K562 (cell line): ENCODE measurements around the gene PNP. TPM values are rescaled to one million over a fixed set of nuclear protein-coding genes. Genes with fewer than 3 reads are reported as not detected.

ENCODE experiments used
- ATF3 ChIP-seq, 2 experiments: fragments of 450-650 bp in 1 of 2; sonication (generic) in 1 of 2; formaldehyde crosslinking in 1 of 2; IDR thresholded peaks in 1 of 2; conservative IDR thresholded peaks in 1 of 2; 2 replicates each; pipeline versions ENCODE4 v1.6.1 to v1.8.1; 2016 to 2023; ENCODE audit warnings: mild to moderate bottlenecking in 2 of 2, moderate library complexity in 2 of 2, inconsistent platforms in 1 of 2, missing genetic modification reagents in 1 of 2
- CEBPB ChIP-seq: fragments of 450-650 bp; IDR thresholded peaks from 2 replicates; pipeline ENCODE4 v1.6.1; 2016; ENCODE audit warnings: missing genetic modification characterization, missing compliant biosample characterization
- GATAD2B ChIP-seq: fragments of 450-650 bp; IDR thresholded peaks from 2 replicates; pipeline ENCODE4 v1.6.1; 2017; ENCODE audit warnings: mild to moderate bottlenecking, borderline replicate concordance
- HMGN3 ChIP-seq: IDR thresholded peaks from 2 replicates; pipeline ENCODE4 v1.6.1; 2011; ENCODE audit warnings: borderline replicate concordance, low read depth, mild to moderate bottlenecking, mixed read lengths, low read length; ENCODE audit not compliant: insufficient read length; ENCODE audit errors: extremely low read depth
- ID3 ChIP-seq, 2 experiments: fragments of 250-450 bp in 1 of 2; fragments of 450-650 bp in 1 of 2; sonication (Bioruptor Pico) in 1 of 2; IDR thresholded peaks; 2 replicates each; pipeline versions ENCODE4 v1.6.1 to v1.8.0; 2016 to 2021; ENCODE audit warnings: mild to moderate bottlenecking in 2 of 2, moderate library complexity in 2 of 2, missing compliant biosample characterization in 1 of 2, missing genetic modification characterization in 1 of 2
- MTF1 ChIP-seq: fragments of 250-450 bp; sonication (Bioruptor Pico); IDR thresholded peaks from 2 replicates; pipeline ENCODE4 v1.9.0; 2021; ENCODE audit warnings: moderate library complexity, mild to moderate bottlenecking, inconsistent platforms, borderline replicate concordance
- NKRF ChIP-seq: fragments of 450-650 bp; IDR thresholded peaks from 2 replicates; pipeline ENCODE4 v1.6.1; 2016; ENCODE audit warnings: borderline replicate concordance
- RBM25 ChIP-seq: fragments of 200-400 bp; formaldehyde crosslinking; IDR thresholded peaks from 2 replicates; pipeline ENCODE4 v1.6.1; 2018; ENCODE audit warnings: low read length, low read depth, moderate library complexity; ENCODE audit not compliant: severe bottlenecking
- SRF ChIP-seq, 2 experiments: fragments of 250-450, 450-650 bp in 1 of 2; sonication (Bioruptor Pico) in 1 of 2; sonication (generic) in 1 of 2; formaldehyde crosslinking; IDR thresholded peaks; 2 replicates each; pipeline versions ENCODE4 v1.5.0 to v1.5.1; 2020 to 2022; ENCODE audit warnings: mild to moderate bottlenecking in 1 of 2, missing genetic modification reagents in 1 of 2
- ZKSCAN3 ChIP-seq: fragments of 250-450 bp; sonication (Bioruptor Pico); IDR thresholded peaks from 2 replicates; pipeline ENCODE4 v1.4.0; 2020
- ZKSCAN8 ChIP-seq: fragments of 200-800 bp; sonication (Bioruptor generic); IDR thresholded peaks from 2 replicates; pipeline ENCODE4 v1.6.1; 2016; ENCODE audit warnings: missing genetic modification characterization, missing compliant biosample characterization
- ZNF407 ChIP-seq: fragments of 450-650 bp; IDR thresholded peaks from 2 replicates; pipeline ENCODE4 v1.6.1; 2016; ENCODE audit warnings: low read depth
- polyA plus RNA-seq, 8 experiments: library from polyadenylated mRNA; depleted of rRNA in 4 of 8; stranded (reverse) in 5 of 8; unstranded in 3 of 8; fragments of >200 nt; fragmentation: Nextera tagmentation in 2 of 8; fragmentation: Illumina TruSeq in 1 of 8; extraction: Ambion mirVana in 2 of 8; extraction: Trizol in 1 of 8; gene quantifications; 2 replicates each; pipeline versions ENCODE4 v1.2.1 to v1.2.3, GENCODE V29; 2011 to 2014; ENCODE audit warnings: inconsistent platforms in 1 of 8, missing spikeins in 1 of 8
- total RNA-seq, 7 experiments: library from RNA; depleted of rRNA in 6 of 7; stranded (reverse); fragments of >200 nt in 6 of 7; fragmentation: Illumina TruSeq in 2 of 7; extraction: Trizol in 2 of 7; gene quantifications; 2 replicates each; pipeline versions ENCODE4 v1.2.1 to v1.2.3, GENCODE V29; 2011 to 2021; ENCODE audit warnings: low replicate concordance in 1 of 7

The PNP gene
- total and polyA plus RNA-seq, 9 of the 15 experiments (the other 6 are each of a cell fraction or from before 2014, with no cell fraction given): 92.5 to 288 (median 137) TPM

GRCh38 chr14:20461225-20462141 is 7.7 kb upstream of the PNP start, which contains the start of gene PIP4P1 (continued):
- TF ChIP-seq ID3 (CRISPR knock-in tag; IDR thresholded peaks at IDR 0.05) (no peak), ID3 (tag; IDR thresholded peaks at IDR 0.05) (peak; percentile 54; the same call in 1 of the 2 replicates), ZNF407 (peak; percentile 76), MTF1 (no peak), NKRF (peak; percentile 76; the same call in 1 of the 2 replicates), HMGN3 (peak; percentile 53), SRF (CRISPR knock-in tag; IDR thresholded peaks at IDR 0.05) (peak in 1 of 2 experiments; percentile 56; a peak in 1 of 4 replicates), ATF3 (IDR thresholded peaks at IDR 0.05) (peak; percentile 63), ATF3 (CRISPR knock-in tag; conservative IDR thresholded peaks at IDR 0.05) (no peak; the same call in 1 of the 2 replicates), GATAD2B (no peak), ZKSCAN8 (CRISPR knock-in tag) (0 out of 2 replicates have a peak, but pooled peaks have one; percentile 35), RBM25 (peak; percentile 61), ZKSCAN3 (CRISPR knock-in tag) (no peak), CEBPB (tag) (peak; percentile 97)
